GM19455 (cell line): ENCODE results near the gene KRT39.
"Not testable (repeated sequence)": the region's sequence is repeated elsewhere in the genome, so short reads cannot be mapped to it uniquely, and the experiment has no call there.

ENCODE experiments used
- ATAC-seq: cut with Tn5 transposase; IDR thresholded peaks from one replicate; pipeline ENCODE4 v1.9.1; 2021; ENCODE audit not compliant: unreplicated experiment

Gene KRT39

GRCh38 chr17:40966848-40967247, at the start of gene KRT39:
Gene KRT39, minus strand, starts transcription at chr17:40966948. Its CDS starts 92 bp downstream, at chr17:40966856.
- ATAC-seq: no peak

- ATAC-seq: no peak
These were observed 48.7 kb upstream of the KRT39 start for GRCh38 chr17:41015454-41015853.

- no peak for ATAC-seq
These were observed 46.9 kb upstream of the KRT39 start for GRCh38 chr17:41013606-41014005.

GRCh38 chr17:41013181-41013580, 46.4 kb upstream of the KRT39 start:
- ATAC-seq: no peak

GRCh38 chr17:41012326-41013120, 45.8 kb upstream of the KRT39 start:
- no peak for ATAC-seq

GRCh38 chr17:41010441-41010840, 43.7 kb upstream of the KRT39 start:
- no peak for ATAC-seq

- ATAC-seq: no peak
These were observed 43.2 kb upstream of the KRT39 start for GRCh38 chr17:41009936-41010335.

GRCh38 chr17:41009301-41009760, 42.6 kb upstream of the KRT39 start:
- no peak for ATAC-seq

GRCh38 chr17:41008811-41009210, 42.1 kb upstream of the KRT39 start, which contains the start of gene KRTAP3-1:
Gene KRTAP3-1, minus strand, starts transcription at chr17:41009128. Its CDS starts 54 bp downstream, at chr17:41009074.
- no peak for ATAC-seq

- no peak for ATAC-seq
These were observed 37.6 kb upstream of the KRT39 start for GRCh38 chr17:41004397-41004796.

- no peak for ATAC-seq
These were observed 37.2 kb upstream of the KRT39 start for GRCh38 chr17:41003926-41004325.

GRCh38 chr17:41002814-41003213, 36.1 kb upstream of the KRT39 start:
- ATAC-seq: no peak

- ATAC-seq: no peak
These were observed 35.0 kb upstream of the KRT39 start for GRCh38 chr17:41001795-41002194.

GRCh38 chr17:40999563-40999962, 32.8 kb upstream of the KRT39 start, which contains the start of gene KRTAP3-2:
Gene KRTAP3-2, minus strand, starts transcription at chr17:40999906. Its CDS starts 53 bp downstream, at chr17:40999853.
- ATAC-seq: not testable (repeated sequence)

- no peak for ATAC-seq
These were observed 30.6 kb upstream of the KRT39 start for GRCh38 chr17:40997361-40997760.

GRCh38 chr17:40996829-40997228, 30.1 kb upstream of the KRT39 start:
- ATAC-seq: no peak

GRCh38 chr17:40995116-40995515, 28.4 kb upstream of the KRT39 start:
- ATAC-seq: no peak

- ATAC-seq: no peak
These were observed 27.1 kb upstream of the KRT39 start, which contains the start of gene KRTAP3-3 for GRCh38 chr17:40993839-40994238. Gene KRTAP3-3, minus strand, starts transcription at chr17:40994164. Its CDS starts 67 bp downstream, at chr17:40994097.

GRCh38 chr17:40993084-40993483, 26.3 kb upstream of the KRT39 start:
- ATAC-seq: no peak

GRCh38 chr17:40992666-40993065, 25.9 kb upstream of the KRT39 start:
- ATAC-seq: no peak

GRCh38 chr17:40986920-40987319, 20.2 kb upstream of the KRT39 start:
- ATAC-seq: no peak

- ATAC-seq: no peak
These were observed 17.5 kb upstream of the KRT39 start, which contains the start of gene KRT40 for GRCh38 chr17:40984226-40984625. Gene KRT40, minus strand, starts transcription at chr17:40984326. Its CDS starts 53 bp downstream, at chr17:40984273.
